Activated CD4-positive, alpha-beta T cell treated with anti-CD3 and anti-CD28 coated beads, Interleukin-10, Interleukin-2, amounts not matched to agents 100 ng/mL and 50 ng/mL, durations not matched to agents 16 hours and 8 hours (primary cell): ENCODE results near the gene LRRC61.
A peak's percentile ranks its signal among the peaks of the same experiment; 100 is the strongest.

Experiments used
- DNase-seq: peaks from one replicate; pipeline ENCODE4 v3.0.0-alpha.2; 2020

The LRRC61 gene

DNA sequence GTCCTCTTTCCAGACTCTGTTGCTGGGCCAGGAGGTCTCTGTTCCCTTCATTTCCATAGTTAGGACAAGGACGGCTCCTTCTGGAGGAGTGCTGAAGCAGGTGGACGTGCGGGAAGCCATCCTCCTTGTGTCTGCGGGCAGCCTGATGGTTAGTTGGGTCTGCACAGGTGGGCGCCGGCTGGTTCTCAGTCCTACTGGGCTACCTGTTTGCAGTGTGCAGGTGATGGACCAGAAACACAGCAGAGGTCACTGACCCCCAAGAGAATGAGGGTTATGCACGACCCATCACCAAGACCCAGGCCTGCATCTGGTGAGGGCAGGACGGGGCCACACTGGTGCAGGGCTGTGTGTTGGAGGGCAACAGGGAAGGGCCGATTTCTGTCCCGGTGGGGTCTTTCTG is 10.5 kb downstream of the LRRC61 start:
- DNase-seq = no peak

GRCh38 chr7:150334108-150334507 is 11.0 kb downstream of the LRRC61 start:
- DNase-seq = no peak

GRCh38 chr7:150335108-150335773 is 12.1 kb downstream of the LRRC61 start:
- no peak for DNase-seq

- DNase-seq = no peak
Observed at GRCh38 chr7:150335774-150336112, 12.6 kb downstream of the LRRC61 start.

DNA sequence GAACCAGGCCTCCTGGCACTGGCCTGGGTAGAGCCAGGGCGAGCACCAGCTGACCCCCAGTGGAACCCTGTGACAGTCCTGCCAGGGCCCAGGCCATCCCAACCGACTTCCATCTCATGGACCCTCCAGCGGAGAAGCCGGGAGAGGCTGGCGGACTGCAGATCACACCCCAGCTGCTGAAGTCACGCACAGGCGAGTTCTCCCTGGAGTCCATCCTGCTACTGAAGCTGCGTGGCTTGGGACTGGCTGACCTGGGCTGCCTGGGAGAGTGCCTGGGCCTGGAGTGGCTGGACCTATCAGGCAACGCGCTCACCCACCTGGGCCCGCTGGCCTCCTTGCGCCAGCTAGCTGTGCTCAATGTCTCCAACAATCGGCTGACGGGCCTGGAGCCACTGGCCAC is 13.6 kb downstream of the LRRC61 start:
- DNase-seq = no peak

GRCh38 chr7:150337179-150337578 is 14.0 kb downstream of the LRRC61 start:
- DNase-seq = no peak

DNA sequence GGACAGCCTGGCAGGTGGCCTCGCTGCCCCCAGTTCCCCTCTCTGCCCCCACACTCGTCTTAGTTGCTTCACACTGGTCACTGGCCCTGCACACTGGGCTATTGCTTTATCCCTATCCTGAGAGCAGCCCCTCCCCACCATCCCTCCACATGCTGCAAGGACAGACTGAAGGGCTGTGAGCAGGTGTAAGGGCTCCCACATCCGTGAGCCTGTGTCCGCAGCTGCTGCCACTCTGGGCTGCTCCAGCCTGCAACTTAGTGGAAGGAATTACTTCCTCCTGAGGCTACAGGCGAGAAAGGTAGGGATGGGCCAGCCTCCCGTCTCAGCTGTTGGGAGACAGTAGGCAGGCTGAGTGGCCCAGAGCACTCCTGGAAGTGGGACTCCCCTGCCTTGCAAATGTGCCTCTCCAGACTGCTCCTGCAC is 14.5 kb downstream of the LRRC61 start:
- no peak for DNase-seq

DNA sequence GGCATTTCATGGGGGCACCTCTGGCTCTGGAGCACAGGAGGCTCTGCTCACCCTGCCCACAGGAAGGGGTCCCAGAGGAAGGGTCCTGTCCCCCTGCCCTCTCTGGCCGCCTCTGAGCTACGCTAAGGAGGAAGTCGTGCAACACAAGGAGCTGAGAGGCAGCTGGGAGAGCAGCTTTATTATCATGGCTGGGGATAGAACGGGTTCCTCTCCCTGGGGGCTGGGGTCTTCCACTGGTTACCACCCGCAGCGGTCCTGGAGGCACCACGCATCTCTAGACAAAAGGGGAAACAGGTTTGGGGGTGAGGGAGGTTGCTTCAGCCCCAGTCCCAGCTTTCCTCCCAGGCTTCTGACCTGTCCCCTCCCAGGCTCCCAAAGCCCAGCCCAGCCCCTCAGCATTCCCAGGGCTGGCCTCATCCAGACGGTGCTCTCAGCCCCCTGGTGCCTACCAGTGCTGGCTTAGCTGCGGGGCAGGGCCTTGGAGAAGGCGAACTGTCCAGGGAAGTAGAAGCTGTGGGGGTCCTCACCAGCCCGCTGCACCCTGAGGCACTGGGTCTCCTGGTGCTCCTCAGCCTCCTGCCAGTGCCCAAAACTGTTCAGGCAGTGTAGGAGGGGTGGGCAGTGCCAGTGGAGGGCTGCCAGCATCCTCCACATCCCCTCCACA is 15.1 kb downstream of the LRRC61 start:
- no peak for DNase-seq

DNA sequence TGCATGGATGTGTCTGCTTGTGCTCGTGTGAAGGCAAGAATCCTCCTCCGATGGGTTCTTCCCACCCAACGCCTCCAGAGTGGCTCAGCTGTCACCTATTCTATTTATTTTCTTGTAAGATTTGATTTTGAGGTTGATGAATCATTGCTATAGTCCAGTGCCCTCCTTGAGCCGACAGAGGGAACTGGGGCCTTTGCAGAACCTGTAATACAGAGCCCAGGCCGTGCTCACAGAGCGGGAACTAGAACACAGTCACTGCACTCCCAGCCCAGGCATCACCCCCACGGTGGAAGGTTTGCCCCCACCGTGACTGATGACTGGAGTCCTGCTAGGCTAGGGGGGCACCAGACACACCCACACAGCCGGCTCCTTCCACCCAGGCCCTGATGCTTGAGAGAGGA is 16.3 kb downstream of the LRRC61 start:
- no peak for DNase-seq

GRCh38 chr7:150340024-150340749 is 17.0 kb downstream of the LRRC61 start:
- no peak for DNase-seq

- DNase-seq = no peak
Observed at GRCh38 chr7:150340875-150341262, 17.7 kb downstream of the LRRC61 start.

GRCh38 chr7:150341263-150342120 is 18.3 kb downstream of the LRRC61 start, which contains the start of gene RARRES2:
RARRES2 (minus strand) TSS chr7:150341629; CDS start chr7:150340609, 1,020 bp downstream.
- DNase-seq = no peak

DNA sequence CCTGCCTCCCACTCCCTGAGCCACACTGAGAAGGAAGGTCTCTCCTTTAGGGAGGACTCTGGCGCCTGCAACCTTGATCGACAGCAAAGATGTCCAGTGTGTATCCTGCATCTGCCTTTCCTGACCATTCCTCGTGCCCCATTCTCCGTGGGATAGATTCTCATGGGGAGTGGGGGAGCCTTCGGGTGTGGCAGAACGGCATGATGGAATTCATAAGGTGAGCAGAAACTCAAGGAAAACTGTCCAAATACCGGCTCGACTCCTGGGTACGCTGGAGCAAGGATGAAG is 18.9 kb downstream of the LRRC61 start:
- no peak for DNase-seq

DNA sequence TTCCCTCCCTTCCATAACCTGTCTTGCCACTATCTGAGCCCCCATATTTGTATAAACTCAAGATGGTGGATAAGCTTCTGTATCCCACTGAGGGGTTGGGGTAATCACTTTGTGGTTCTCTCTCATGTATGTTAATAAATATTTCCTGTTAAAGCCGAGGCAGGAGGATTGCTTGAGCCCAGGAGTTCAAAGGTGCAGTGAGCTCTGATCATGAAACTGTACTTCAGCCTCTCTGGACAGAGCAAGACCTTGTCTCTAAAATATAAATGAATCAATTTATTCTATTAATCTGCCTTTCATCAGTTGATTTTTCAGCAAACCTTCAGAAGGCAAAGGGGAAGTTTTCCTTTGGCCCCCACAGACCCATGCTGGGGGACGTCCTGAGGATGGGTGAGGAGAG is 20.1 kb downstream of the LRRC61 start:
- DNase-seq = no peak

DNA sequence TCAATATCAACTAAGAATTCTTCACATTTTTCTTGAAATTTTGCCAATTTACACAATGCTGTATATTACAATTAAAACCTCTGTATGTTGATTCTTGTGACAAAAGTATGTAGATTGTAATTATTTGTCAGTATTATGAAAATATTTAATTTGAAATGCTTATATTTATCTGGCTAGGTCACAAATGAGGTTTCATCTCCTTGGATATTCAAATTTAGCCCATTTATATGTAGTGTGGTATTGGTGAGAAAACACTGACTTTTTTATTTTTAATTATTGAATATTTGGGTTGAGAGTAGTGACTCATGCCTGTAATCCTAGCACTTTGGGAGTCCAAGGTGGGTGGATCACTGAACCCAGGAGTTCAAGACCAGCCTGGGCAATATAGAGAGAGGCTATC is 21.1 kb downstream of the LRRC61 start:
- no peak for DNase-seq

DNA sequence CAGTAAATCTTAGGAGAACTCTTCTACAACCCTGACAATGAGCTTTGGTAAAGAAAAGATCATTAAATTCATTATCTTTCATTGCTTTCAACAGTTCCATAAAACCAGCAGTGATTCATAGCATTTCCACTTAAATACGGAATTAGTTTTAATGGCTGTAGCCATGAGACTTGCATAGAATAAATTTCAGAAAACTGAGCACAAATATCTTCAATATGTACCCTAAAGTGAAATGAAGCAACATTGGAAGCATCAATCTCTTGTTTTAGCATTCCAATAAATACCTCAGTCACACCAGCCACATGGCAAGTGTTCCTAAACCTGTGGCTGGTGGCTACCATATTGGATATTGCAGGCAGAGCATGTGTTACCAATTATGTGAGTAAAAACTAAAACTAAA is 21.9 kb downstream of the LRRC61 start:
- DNase-seq = no peak

DNA sequence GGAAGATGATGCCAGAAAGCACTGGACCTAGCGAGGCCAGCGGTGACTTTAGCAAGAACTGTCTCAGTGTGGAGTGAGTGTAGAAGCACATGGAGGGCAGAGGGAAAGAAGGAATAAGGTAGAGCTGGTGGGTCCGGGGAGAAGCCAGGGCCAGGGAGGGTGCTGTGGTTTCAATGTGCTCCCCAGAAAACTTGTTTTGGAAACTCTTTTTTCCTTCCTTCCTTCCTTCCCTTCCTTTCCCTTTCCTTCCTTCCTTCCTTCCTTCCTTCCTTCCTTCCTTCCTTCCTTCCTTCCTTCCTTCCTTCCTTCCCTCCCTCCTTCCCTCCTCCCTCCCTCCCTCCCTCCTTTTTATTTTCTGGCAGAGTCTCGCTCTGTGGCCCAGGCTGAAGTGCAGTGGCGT is 23.8 kb downstream of the LRRC61 start:
- no peak for DNase-seq

DNA sequence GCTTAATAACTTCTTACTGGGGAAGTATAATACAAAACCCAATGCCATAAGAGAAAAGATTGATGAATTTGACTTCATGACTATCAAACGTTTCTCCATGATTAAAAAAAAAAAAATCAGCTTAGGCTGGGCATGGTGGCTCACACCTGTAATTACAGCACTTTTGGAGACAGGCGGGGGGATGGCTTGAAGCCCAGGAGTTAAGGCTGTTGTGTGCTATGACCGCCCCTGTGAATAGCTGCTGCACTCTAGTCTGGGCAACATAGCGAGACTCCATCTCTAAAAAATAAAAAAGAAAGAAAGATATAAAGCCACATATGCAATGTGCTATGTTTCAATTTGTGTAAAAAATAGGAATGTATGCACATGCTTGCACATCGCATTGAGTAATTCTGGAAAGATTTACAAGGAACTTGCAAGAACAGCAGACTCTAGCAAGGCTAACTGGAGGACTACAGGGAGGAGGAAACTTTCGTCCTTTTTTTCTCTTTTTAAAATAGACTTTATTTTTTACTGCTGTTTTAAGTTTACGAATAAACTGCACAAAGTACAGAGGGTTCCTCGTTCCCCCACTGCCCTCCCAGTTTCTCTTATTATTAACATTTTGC is 28.5 kb downstream of the LRRC61 start:
- DNase-seq = no peak

DNA sequence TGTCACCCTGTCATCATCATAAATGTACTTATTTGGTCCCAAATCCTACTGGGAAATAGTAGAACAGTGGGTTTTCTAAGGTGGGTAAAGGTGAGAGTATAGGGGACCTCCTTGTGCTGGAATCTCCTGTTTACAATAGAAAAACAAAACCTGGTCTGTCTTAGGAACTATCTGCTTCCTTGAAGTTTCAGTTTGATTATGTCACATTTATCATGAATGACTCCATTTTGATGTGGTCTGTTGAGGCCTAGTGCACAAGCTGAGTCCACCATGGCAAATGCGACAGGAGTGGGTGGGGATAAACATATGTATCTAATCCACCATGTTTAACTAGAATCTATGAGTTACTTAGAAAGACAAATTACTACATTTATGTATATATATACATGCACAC is 32.5 kb downstream of the LRRC61 start:
- DNase-seq = no peak

- peak; percentile 41 for DNase-seq
Observed at GRCh38 chr7:150356265-150356897, 33.2 kb downstream of the LRRC61 start.

- peak; percentile 60 for DNase-seq
Observed at GRCh38 chr7:150357270-150357669, 34.1 kb downstream of the LRRC61 start.

DNA sequence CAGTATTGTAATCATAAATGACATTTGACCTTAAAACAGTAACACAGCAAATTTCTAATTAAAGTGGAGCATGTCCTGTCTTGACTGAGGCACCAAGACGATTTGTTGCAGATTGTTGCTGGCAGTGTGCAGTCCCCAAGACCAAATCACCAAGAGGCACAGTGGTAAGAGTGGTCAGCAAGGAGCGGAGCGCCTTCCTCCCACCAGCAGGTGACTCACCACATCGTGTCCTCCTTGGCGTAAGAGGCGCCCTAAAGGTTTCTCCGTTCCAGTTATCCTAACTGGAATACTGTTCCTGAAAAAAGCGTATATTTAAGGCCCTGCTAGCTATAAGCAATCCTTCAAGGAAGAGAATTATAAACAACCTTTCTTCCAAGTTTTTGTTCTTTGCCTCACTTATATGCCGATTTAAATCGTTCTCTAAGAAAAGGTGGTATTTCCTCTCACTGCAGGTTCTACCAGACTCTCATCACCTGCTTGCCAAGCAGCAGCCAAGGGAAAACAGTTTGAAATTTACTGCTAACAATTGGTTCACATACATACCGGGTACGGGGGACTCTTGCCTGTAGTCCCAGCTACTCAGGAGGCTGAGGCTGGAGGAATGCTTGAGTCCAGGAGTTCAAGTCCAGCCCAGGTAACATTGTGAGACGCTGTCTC is 34.7 kb downstream of the LRRC61 start:
- DNase-seq = no peak
